Heart right ventricle (tissue), 16 donors: ENCODE results near the gene DGAT2. TPM values are rescaled to one million over a fixed set of nuclear protein-coding genes. Genes with fewer than 3 reads are reported as not detected.
A peak's percentile ranks its signal among the peaks of the same experiment; 100 is the strongest.

Source experiments
- ATAC-seq, 8 donors: fragments of 200-7000 bp; cut with Tn5 transposase; one replicate each; pipeline ENCODE4 v1.9.1; 2020; ENCODE audit warnings: mild to moderate bottlenecking in 8 of 8, moderate library complexity in 8 of 8, moderate number of reproducible peaks in 1 of 8
- DNase-seq, 2 donors: peaks; one replicate each; pipeline ENCODE4 v3.0.0-alpha.2; 2020
- H3K27ac ChIP-seq, 10 donors: fragments of 200-600 bp; sonication (generic) in 2 of 10; one replicate each; pipeline versions ENCODE4 v1.5.0 to v1.8.0; 2020 to 2022; ENCODE audit warnings: mild to moderate bottlenecking in 3 of 10
- H3K27me3 ChIP-seq, 7 donors: fragments of 200-600 bp; one replicate each; pipeline ENCODE4 v1.8.0; 2021 to 2022; ENCODE audit warnings: mild to moderate bottlenecking in 2 of 7
- H3K36me3 ChIP-seq, 9 donors: fragments of 200-600 bp; sonication (generic) in 1 of 9; one replicate each; pipeline versions ENCODE4 v1.5.0 to v1.8.0; 2020 to 2022; ENCODE audit warnings: mild to moderate bottlenecking in 2 of 9
- H3K4me1 ChIP-seq, 9 donors: fragments of 200-600 bp; sonication (generic) in 1 of 9; one replicate each; pipeline versions ENCODE4 v1.5.0 to v1.8.0; 2020 to 2022; ENCODE audit warnings: mild to moderate bottlenecking in 4 of 9
- H3K4me3 ChIP-seq, 10 donors: fragments of 200-600 bp; sonication (generic) in 2 of 10; one replicate each; pipeline versions ENCODE4 v1.5.0 to v1.8.0; 2020 to 2022; ENCODE audit warnings: mild to moderate bottlenecking in 7 of 10, moderate library complexity in 2 of 10
- H3K9me3 ChIP-seq, 11 donors: fragments of 200-600 bp in 10 of 11; sonication (generic) in 2 of 11; one replicate each; pipeline versions ENCODE4 v1.5.0 to v1.8.0; 2013 to 2022; ENCODE audit warnings: mild to moderate bottlenecking in 2 of 11, control low read depth in 1 of 11, moderate library complexity in 1 of 11
- WGBS, 2 donors: extraction: QIAGEN DNeasy Blood & Tissue Kit; methylation state at CpG; one replicate each; pipeline ENCODE4 v1.1.7; 2013; ENCODE audit warnings: inconsistent platforms in 1 of 2; 5-methylcytosine and 5-hydroxymethylcytosine counted together
- intact Hi-C, 10 donors: fragments of 100-400 bp; cut with DNase I; formaldehyde crosslinking; loops; one replicate each; pipeline versions ENCODE4 v1.11.1 to v1.14.2; 2022
- polyA plus RNA-seq, 2 donors: library from polyadenylated mRNA; stranded (reverse); fragments of 200-250 nt; gene quantifications; one replicate each; pipeline ENCODE4 v1.2.3, GENCODE V29; 2013
- total RNA-seq, 10 donors: library from RNA; stranded (reverse); fragmentation: NEBNext Ultra II Directional in 3 of 10; extraction: Animal tissue kit (Norgen Biotek cat#: 25700) in 3 of 10; gene quantifications; one replicate each; pipeline versions ENCODE4 v1.2.1 to v1.2.4, GENCODE V29; 2021 to 2023
- TF ChIP-seq, protein P1 (sequence below), 9 donors: fragments of 200-600 bp; sonication (generic) in 2 of 9; IDR thresholded peaks; one replicate each; pipeline versions ENCODE4 v1.5.0 to v1.8.0; 2021 to 2022; ENCODE audit warnings: antibody characterized with exemption in 9 of 9, mild to moderate bottlenecking in 5 of 9, moderate library complexity in 1 of 9
- donor health status: Arrhythmogenic right ventricular cardiomyopathy.
- donor health status: ischemic (EF 13 %, LVEDD 7.1; RV severe dilation, severe dysfunction).
- donor health status: healthy with polysubstance abuse.
- donor health status: DM: no; HTN: yes; CAD: no.
- donor health status: DM: no; HTN: no; CAD: no.
- donor health status: ischemic (EF 25% LVEDD 6.9; RV normal size, moderate dysfunction).
- donor health status: ischemic (EF 25% LVEDD 5.7; RV mildly dilated, moderate dysfunction).
- donor health status: healthy.
- donor health status: DM: yes; HTN: yes; CAD: no.
- donor health status: Ischemic cardiomyopathy.
- donor health status: ischemic (EF 35%, LVEDD 5.7; RV mildly dilated, moderate dysfunction).
- donor health status: nonischemic (EF 11% LVEDD 7.7; RV severe dilation, severe dysfunction).
- donor health status: DM: yes; HTN: yes; CAD: no.
- donor health status: PGD.
- donor health status: ischemic (EF 29% LVEDD 5.4; RV normal size, mild dysfunction).
- donor health status: nonischemic (EF 23%, LVEDD 6.1; RV moderate dilation, normal function).

DGAT2 gene
- total and polyA plus RNA-seq, 12 donors = 6.2 to 24.4 (median 10.6) TPM

DNA sequence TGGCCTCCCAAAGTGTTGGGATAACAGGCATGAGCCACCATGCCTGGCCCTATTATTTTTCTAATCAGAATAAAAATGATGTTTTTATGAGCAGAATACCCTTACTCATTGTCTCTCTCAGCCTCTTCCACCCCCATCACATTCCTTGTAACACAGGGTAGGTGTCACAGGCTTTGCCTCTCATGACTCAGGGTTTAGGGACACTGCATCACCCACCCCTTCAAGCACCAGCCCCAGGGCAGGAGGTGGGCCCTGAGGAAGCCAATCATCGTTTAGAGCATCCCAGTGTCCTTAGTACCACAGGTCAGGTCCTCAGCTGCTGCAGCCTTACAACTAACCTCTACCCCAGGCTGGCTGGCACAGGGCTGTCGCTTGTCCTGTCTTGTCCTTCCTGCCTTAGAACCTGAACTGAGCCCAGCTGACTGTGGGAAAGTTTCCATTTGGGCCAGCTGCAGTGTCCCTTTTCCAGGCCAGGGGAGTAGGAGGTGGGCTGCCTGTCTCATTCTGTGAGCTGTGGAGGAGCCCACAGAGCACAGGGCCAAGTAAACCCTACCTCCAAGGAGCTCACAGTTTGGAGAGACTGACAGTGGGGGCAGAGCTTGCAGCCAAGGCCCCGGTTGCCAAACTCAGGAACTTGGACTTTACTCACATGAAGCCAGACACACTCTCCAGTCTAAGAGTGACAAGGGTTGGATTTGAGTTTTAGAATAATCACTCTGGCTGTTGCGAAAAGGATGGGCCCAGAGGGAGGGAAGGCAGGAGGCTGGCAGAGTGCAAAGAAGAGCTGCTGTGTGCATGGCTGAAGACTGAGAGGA, 26.9 kb downstream of the DGAT2 start:
- no peak overlapping the region for H3K4me3 ChIP-seq
- peaks cover 0 to 3% (median 0%) of the 10 kb centered on the region in 9 donors for H3K36me3 ChIP-seq
- peak overlapping the region in 2 of 10 donors; percentile 10 to 13 for H3K27ac ChIP-seq
- H3K27me3 ChIP-seq = no peaks in the 10 kb centered on the region
- TF ChIP-seq, protein P1, sequence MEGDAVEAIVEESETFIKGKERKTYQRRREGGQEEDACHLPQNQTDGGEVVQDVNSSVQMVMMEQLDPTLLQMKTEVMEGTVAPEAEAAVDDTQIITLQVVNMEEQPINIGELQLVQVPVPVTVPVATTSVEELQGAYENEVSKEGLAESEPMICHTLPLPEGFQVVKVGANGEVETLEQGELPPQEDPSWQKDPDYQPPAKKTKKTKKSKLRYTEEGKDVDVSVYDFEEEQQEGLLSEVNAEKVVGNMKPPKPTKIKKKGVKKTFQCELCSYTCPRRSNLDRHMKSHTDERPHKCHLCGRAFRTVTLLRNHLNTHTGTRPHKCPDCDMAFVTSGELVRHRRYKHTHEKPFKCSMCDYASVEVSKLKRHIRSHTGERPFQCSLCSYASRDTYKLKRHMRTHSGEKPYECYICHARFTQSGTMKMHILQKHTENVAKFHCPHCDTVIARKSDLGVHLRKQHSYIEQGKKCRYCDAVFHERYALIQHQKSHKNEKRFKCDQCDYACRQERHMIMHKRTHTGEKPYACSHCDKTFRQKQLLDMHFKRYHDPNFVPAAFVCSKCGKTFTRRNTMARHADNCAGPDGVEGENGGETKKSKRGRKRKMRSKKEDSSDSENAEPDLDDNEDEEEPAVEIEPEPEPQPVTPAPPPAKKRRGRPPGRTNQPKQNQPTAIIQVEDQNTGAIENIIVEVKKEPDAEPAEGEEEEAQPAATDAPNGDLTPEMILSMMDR (IDR thresholded peaks at IDR 0.05) = no peak
- ATAC-seq = peak in 1 of 8 donors; percentile 9
- WGBS, 2 donors = 62 to 71% methylated on average over 4 of the region's 4 CpGs
- no peak for DNase-seq
- H3K9me3 ChIP-seq = no peaks in the 10 kb centered on the region
- H3K4me1 ChIP-seq = peaks cover 0 to 27% (median 11%) of the 10 kb centered on the region in 9 donors
- intact Hi-C loops = loop anchor here in 3 of 10 donors (5.0 to 10.0 kb wide), 4 partner anchors 357 to 529 kb away; no protein-coding TSS in a partner anchor

DNA sequence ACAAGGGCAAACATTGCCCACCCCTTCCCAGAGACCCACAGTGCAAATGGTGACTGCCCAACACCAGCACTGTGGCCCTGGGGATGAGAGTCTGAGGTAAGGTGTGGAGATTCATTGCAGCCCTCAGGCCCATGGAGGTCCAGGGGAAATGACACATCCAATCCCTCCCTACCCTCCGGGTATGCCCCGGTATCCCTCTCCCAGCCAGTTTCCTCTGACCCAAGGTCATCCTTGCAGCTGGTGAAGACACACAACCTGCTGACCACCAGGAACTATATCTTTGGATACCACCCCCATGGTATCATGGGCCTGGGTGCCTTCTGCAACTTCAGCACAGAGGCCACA, 27.5 kb downstream of the DGAT2 start:
- peak overlapping the region in 1 of 10 donors; percentile 10 for H3K27ac ChIP-seq

DNA sequence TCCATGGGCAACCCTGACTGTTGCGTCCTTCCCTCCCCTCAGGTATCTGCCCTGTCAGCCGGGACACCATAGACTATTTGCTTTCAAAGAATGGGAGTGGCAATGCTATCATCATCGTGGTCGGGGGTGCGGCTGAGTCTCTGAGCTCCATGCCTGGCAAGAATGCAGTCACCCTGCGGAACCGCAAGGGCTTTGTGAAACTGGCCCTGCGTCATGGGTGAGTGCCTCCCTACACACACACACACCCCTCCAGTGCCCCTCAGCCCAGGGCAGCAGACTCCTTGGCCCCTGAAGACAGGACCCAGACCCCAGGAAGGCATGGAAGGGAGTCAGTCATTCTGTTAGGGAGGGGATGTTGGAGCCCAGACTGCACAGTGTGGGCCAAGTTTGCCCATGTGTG, 28.5 kb downstream of the DGAT2 start:
- DNase-seq (no peak), ATAC-seq (no peak)
- peaks cover 0 to 36% (median 13%) of the 10 kb centered on the region in 9 donors for H3K4me1 ChIP-seq
- TF ChIP-seq, protein P1 (IDR thresholded peaks at IDR 0.05) = no peak
- 90 to 91% methylated on average over 8 of the region's 8 CpGs for WGBS, 2 donors
- no peaks in the 10 kb centered on the region for H3K27me3 ChIP-seq
- H3K27ac ChIP-seq = no peak overlapping the region
- intact Hi-C loops = loop anchor here in 3 of 10 donors (5.0 to 10.0 kb wide), 4 partner anchors 355 to 528 kb away; no protein-coding TSS in a partner anchor
- H3K4me3 ChIP-seq = no peak overlapping the region
- H3K36me3 ChIP-seq = peaks cover 0 to 3% (median 0%) of the 10 kb centered on the region in 9 donors
- H3K9me3 ChIP-seq = no peaks in the 10 kb centered on the region

More for the DNA sequence above, 27.5 kb downstream of the DGAT2 start:
- ATAC-seq = no peak
- Histone ChIP-seq H3K36me3 (peaks cover 0 to 3% (median 0%) of the 10 kb centered on the region in 9 donors), H3K9me3 (no peaks in the 10 kb centered on the region), H3K27me3 (no peaks in the 10 kb centered on the region), H3K4me1 (peaks cover 0 to 27% (median 11%) of the 10 kb centered on the region in 9 donors), H3K4me3 (no peak overlapping the region)
- DNase-seq = no peak
- intact Hi-C loops = loop anchor here in 3 of 10 donors (5.0 to 10.0 kb wide), 4 partner anchors 356 to 529 kb away; no protein-coding TSS in a partner anchor
- TF ChIP-seq, protein P1 (IDR thresholded peaks at IDR 0.05) = no peak
- 85 to 86% methylated on average over 2 of the region's 2 CpGs for WGBS, 2 donors

DNA sequence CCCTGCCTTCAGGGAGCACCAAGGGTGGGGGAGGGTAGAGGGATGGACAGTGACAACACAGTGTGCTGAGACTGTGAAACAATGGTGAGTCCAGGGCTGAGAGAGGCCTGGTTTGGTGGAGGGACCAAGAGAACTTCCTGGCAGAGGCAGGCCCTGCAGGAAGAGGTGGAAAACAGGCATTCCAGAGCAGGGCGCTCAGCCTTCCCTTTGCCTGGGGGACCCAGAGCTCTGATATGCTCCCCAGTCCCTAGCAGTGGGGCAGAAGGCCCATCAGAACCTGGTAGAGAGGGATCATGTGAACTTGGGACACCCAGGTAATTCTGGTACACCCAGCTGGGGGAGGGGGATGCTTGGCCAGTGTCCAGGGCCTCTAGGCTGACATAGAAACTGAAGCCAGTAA, 29.2 kb downstream of the DGAT2 start:
- Histone ChIP-seq H3K27me3 (no peaks in the 10 kb centered on the region), H3K27ac (no peak overlapping the region), H3K9me3 (no peaks in the 10 kb centered on the region), H3K4me1 (peaks cover 0 to 31% (median 13%) of the 10 kb centered on the region in 9 donors), H3K4me3 (no peak overlapping the region), H3K36me3 (peaks cover 0 to 3% (median 0%) of the 10 kb centered on the region in 9 donors)
- WGBS, 2 donors = 100% methylated on average over 1 of the region's 1 CpG
- TF ChIP-seq, protein P1 (IDR thresholded peaks at IDR 0.05) = no peak
- ATAC-seq (no peak), DNase-seq (no peak)
- intact Hi-C loops = loop anchor here in 3 of 10 donors (5.0 to 10.0 kb wide), 4 partner anchors 355 to 527 kb away; no protein-coding TSS in a partner anchor
